GM20000 (cell line): ENCODE measurements around the gene ZFPL1.
A peak's percentile ranks its signal among the peaks of the same experiment; 100 is the strongest.

ENCODE experiments used
- DNase-seq: peaks from one replicate; pipeline ENCODE4 v3.0.0; 2012; ENCODE audit warnings: low spot score
- TF ChIP-seq, protein P1 (sequence below): IDR thresholded peaks from 2 replicates; pipeline ENCODE4 v1.5.1; 2012; ENCODE audit warnings: mild to moderate bottlenecking, control low read depth; ENCODE audit errors: extremely low read depth, missing control alignments

ZFPL1 gene

GRCh38 chr11:65063532-65063931, 20.5 kb upstream of the ZFPL1 start:
- DNase-seq = no peak
- TF ChIP-seq, protein P1, sequence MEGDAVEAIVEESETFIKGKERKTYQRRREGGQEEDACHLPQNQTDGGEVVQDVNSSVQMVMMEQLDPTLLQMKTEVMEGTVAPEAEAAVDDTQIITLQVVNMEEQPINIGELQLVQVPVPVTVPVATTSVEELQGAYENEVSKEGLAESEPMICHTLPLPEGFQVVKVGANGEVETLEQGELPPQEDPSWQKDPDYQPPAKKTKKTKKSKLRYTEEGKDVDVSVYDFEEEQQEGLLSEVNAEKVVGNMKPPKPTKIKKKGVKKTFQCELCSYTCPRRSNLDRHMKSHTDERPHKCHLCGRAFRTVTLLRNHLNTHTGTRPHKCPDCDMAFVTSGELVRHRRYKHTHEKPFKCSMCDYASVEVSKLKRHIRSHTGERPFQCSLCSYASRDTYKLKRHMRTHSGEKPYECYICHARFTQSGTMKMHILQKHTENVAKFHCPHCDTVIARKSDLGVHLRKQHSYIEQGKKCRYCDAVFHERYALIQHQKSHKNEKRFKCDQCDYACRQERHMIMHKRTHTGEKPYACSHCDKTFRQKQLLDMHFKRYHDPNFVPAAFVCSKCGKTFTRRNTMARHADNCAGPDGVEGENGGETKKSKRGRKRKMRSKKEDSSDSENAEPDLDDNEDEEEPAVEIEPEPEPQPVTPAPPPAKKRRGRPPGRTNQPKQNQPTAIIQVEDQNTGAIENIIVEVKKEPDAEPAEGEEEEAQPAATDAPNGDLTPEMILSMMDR = no peak

DNA sequence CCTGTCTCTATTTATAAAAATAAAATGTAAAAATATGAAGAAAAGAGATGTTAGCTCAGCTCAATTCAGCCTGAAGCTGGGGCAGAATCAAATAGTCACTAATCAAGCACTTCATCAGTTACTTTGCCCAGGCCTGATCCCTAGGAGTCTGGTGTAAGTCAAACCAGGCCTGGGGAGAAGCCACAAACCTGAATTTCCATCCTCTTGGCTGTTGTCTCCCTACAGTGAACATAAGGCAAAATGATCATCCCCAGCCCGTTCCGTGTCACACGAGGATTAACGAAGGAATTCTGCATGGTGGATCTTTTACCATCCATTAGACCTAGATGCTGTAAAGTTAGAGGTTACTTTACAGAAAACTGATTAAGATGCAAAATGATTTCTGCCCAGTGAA, 19.2 kb upstream of the ZFPL1 start:
- TF ChIP-seq, protein P1 = no peak

DNA sequence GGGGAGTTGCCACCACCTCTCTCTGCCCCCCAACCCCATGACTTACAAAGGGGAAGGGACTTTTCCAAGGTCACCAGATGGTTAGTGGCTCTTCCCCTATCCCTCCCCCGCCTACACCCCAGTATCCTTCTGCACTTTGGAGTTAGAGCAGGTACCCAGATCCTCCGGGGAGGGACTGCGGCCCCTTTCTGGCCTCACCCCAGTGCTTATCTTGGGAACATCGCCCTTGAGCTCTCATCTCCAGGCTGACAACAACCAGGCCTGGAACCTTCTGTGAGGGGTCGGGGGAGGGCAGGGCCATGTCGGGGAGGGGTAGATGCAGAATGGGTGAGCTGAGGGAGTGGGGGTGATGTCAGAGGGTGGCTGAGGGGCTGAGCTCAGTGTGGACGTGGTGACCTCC, 18.2 kb upstream of the ZFPL1 start:
- DNase-seq = no peak
- TF ChIP-seq, protein P1 = no peak

More for the DNA sequence above, 19.2 kb upstream of the ZFPL1 start:
- DNase-seq = no peak

DNA sequence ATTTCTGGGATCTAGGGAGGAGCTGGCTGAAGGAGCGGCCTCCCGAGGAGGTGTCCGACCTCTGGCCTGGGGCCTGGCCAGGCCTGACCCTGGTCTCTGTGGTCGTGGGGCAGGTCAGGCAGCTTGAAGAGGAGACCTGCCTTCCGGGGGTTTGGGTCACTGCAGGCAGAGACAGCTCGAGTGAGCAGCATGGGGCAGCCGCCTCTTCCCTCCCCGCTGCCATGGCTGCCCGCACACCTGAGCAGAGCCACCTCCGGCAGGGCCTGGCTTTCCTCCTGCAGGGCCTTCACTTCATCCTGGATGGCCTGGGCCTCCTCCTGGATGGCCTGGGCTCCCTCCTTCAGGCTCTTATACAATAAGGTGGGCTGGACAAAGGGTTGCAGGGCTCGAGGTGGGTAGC, 17.7 kb upstream of the ZFPL1 start:
- DNase-seq = no peak
- TF ChIP-seq, protein P1 = no peak

GRCh38 chr11:65066805-65067291, 17.2 kb upstream of the ZFPL1 start:
- TF ChIP-seq, protein P1 = no peak
- DNase-seq = no peak

DNA sequence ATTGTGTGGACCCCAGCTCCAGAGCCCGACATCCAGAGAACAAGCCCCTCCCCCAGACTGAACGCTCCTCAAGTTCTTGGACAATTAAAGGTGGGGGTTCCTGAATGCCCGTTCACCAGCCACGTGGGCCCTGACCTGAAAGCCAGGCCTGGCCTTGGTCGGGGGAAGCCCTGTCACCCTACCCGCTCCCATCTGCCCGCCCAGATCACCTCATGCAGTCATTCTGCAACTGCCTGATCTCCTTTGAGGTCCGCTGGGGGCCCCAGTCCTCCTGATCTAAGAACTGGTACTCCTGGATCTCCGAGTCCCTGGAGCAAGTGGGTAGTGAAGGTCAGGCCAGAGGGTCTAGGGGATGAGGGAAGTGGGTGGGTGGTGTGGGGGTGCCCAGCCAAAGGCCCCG, 16.6 kb upstream of the ZFPL1 start:
- DNase-seq = peak; percentile 54
- TF ChIP-seq, protein P1 = no peak

DNA sequence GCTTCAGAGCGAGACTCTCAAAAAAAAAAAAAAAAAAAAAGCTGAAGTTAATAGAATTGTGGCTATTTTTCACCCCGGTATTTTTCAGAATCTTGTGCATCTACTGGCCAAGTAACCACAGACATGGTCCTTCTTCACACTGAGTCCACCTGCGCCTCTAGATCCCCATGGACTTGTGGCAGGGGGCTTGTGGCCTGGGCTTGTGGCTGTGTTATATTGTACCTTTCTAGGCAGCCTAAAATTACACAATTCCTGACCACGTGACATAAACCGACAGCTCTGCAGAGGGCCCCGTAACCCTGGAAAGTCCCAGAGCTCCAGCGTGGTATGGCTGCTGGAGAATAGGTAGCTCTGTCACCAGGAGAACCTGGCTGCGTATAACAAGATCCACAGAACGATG, 14.8 kb upstream of the ZFPL1 start:
- DNase-seq = no peak
- TF ChIP-seq, protein P1 = no peak
